ENCODE results near the gene RNU5B-1.
"Not testable (repeated sequence)": the region's sequence is repeated elsewhere in the genome, so short reads cannot be mapped to it uniquely, and the experiment has no call there.

Gene RNU5B-1
- total RNA-seq, result 1.4 to 2.7 (median 2.5) reads per million in 4 experiments

DNA sequence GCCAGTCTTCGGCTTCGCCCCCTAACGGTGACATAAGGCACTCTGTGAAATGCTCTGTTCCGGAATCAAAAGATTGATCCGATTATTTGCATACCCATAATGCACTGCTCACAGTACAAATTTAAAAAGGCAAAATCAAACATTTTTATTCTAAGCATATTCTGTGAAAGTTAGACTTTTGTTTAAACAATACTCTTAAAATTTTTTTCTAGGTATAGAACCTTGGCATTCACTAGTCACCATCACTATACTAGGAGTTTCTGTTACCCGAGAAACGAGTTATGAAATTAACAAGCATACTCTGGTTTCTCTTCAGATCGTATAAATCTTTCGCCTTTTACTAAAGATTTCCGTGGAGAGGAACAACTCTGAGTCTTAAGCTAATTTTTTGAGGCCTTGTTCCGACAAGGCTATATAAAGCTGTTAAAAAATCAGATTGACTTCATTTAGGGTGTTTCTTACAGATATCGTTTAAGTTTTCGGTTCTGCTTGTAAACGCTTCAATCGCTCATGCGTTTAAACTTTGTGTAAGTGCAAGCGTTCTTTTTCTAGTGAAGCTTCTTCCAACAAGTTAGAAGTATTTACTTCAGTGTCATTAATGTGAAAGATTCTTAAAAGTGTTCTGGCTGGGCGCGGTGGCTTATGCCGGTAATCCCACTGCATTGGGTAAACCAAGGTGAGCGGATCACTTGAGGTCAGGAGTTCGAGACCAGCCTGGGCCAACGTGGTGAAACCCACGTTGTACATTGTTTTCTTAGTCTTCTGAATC is at the start of gene RNU5B-1:
Gene RNU5B-1, plus strand, starts transcription at position 297 of the 769 bp plus-strand sequence.
- peak; percentile 49 for DNase-seq

DNA sequence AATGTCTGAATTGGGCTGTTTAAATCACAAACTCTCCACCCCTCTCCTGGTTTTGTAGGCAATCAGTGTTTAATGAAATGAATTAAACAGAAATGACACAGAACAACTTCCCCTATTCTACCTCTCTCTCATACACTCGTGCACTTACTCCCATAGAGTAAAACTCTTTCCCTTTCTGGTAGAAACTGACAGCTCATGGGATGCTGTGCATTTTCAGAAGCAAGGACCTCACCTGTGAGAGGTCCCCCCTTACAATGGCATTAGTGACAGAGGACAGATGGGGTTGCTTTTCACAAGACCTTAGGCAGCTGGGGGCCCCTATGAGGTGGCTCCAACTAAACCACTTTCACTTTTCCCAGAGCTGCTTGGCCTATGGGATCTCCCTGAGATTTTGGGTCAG is 49.7 kb upstream of the RNU5B-1 start:
- no peak for DNase-seq

DNA sequence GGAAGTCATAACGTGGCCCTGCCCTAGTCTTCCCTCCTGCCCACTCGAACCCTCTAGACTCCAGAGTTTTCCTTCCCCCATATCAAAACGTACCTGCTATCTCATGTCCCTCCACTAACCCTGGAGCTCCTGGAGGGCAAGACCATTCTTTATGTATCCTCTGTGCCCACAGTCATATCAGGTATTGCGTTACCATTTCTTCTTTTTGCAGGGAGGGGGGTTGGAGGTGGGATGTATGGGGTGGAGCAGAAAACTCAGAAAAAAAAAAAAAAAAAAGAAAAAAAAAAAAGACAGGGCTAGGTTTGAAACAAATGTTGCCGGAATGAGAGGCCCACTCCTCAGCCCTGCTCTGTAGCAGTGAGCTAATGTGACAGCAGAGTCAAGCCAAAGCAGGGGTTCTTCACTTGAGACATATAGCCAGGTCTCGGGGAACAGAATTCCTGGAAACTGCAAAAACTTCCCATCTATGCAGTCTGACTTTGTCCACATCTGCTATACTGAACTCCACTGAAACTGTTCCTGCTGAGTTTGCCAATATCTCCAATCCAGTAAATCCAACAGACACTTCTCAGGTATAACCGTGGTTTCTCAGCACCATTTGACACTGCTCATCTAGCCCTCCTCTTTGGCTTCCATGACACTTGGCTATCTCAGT is 48.9 kb upstream of the RNU5B-1 start:
- DNase-seq, result no peak

DNA sequence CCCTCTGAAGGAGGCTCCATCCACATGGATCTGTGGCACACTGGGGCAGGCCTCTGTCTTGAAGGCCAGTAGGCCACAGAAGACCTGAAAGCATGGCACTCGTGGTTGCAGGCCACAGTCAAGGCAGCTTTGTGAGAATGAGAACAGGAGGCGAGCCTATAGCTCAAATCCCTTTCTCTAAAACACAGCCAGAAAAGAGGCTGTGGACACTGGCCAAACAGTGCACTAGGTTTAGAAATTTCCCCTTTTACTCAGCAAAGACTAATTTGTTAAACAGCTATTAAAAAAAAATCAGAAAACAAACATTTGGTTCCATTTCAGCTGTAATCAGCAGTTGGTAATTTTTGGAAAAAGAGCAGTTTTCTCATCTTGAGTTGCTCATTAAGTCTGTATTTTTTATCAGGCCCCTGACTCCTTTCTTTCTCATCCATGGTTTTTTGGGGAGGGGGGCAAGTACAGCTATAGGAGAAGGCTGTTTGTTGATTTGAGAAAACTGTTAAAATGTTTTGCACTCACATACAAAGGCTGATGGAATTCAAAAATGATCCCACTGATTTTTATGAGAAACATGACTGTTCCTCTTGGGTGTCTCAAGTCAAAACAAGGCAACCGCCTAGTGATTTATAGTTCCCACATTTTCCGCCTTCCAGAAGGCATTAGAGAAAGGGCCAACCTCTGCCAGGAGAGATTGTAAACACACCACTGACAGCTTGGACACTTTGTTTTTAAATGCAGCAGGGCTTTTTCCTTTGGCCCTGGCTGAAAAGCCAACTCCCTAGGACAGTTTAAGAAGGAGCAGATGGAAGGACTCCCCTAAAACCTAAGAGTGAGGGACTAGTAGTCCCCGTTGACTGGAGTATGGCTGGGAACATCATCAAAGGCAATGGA is 45.9 kb upstream of the RNU5B-1 start:
- no peak for DNase-seq

DNA sequence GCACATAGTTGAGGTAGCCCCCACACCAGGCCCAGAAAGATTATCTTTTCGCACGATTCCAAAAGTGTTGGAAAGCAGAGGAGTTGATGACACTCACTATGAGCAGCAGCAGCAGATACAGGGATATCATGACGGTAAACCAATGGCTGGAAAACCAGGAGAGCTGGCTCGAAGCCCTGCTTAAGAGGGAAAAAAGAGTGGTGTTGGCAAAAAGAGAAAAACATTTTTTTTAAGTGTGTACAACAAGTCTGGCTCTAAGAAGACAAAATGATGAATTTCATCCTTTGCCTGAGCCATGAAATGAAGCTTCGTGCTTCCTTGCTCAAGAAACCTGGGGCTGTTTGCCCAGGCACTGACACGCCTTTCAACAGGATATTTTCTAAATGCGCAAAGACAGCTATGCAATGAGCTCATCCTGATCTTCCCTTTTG is 45.1 kb upstream of the RNU5B-1 start:
- DNase-seq, result no peak

DNA sequence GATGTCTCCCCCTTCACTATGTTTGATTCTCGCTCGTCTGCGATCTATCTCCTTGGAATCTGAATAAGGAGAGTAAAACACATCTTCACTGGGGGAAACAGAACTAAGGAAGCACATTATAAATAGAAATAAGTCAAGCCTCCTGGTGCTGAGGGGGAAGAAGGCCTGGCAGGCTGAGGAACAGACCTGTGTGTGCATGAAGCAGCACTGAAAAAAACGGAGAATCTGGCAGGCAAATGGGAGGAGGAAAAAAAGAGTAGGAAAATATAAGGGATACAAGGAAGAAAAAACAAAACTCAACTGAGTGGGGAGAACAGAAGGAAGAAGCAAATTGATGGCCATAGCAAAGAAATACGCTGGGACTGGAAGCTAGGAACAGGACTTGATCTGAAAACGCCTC is 43.5 kb upstream of the RNU5B-1 start:
- DNase-seq, result no peak

DNA sequence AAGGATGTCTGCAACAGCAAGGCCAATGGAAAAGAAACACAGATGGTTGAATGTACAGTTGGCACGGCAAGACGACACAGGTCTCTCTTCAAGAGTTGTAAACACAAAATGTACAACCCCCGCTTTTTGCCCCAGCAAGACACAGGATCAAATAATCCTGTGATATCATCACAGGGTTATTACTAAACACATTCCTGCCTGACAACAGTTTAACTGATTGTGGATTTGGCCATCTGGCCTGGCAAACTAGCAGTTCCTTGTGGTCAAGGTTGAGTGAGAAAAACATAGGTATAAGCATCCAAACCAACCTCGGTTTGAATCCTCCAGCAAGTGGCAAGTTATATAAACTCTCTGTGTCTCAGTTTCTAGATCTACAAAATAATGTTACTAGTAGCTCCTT is 41.2 kb upstream of the RNU5B-1 start:
- no peak for DNase-seq

DNA sequence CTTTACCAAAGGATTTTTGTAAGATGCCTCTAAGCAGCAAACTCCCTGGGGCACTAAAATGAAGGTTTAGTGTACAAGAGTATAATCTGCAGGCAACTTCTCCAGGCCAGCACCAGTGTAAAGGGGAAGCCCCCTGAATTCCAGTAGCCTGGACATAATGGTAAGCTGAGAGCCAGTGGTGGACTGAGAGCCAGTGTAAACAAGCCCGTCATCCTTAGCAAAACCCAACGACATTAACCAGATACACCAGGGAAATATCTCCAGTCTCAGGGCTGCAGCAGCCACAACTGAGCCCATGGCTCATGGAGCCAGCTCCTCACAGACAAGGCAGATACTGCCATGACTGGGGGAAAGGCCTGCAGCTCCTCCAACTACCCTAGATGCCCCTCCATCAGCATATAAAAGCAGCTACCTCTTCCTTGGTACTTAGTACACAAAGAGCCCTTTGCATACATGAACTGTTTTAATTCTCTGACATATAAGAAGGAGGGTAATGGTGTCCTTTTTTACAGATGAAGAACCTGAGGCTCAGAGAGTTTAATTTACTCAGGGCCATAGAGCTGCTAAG is 39.5 kb upstream of the RNU5B-1 start:
- DNase-seq, result no peak

DNA sequence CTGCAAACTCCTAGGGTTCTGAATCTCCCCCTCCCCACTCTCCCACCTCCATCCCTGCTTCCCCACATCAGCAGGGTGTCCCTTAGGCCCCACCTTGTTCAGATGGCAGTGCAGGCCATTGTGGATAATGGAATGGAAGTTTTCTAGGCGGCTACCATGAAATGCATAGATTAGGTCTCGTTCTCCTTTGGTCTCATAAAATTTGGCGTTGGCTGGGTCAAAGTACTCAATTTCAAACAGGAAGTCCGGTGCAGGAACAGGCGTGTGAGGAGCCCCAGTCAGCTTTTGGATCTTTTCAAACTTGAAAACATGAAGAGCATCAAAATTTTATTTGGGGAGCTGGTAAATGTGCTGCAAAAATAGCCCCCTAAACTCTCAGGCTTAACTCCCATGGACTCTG is 38.0 kb upstream of the RNU5B-1 start:
- DNase-seq, result no peak

DNA sequence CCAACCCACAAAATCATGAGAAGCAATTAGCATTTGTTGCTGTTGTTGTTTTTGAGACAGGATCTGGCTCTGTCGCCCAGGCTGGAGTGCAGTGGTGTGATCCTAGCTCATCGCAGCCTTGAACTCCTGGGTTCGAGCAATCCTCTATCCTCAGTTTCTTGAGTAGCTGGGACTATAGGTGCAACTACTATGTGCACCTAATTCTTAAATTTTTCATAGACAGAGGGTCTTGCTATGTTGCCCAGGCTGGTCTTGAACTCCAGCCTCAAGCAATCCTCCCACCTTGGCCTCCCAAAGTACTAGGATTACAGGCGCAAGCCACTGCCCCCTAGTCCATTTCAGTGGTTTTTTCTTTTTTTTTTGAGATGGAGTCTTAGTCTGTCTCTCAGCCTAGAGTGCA is 36.1 kb upstream of the RNU5B-1 start:
- DNase-seq, result no peak

DNA sequence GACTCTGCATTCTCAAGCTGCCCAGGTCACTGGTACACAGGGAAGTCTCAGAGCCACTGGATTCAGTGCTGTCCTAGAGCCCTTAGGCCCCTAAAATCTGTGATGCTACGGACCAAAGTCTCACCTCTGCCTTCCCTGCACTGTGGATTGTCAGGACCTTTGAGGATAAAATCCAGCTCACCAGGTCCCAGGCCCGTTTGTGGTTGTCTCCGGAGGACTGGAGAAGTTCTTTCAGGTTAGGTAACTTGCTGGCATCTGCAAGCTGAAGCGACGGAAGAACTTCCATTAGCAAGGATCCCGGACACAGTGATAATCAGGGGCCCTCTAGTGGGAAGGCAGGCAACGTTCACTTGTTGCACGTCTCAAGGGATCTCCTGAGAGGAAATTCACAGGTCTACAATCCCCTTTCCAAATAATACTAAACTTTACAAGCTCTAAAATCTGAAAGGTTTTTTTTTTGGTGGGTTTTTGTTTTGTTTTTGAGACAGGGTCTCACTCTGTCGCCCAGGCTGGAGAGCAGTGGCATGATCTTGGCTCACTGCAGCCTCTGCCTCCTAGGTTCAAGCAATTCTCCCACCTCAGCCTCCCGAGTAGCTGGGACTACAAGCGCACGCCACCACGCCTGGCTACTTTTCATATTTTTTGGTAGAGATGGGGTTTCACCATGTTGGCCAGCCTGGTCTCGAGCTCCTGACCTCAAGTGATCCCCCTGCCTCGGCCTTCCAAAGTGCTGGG is 33.5 kb upstream of the RNU5B-1 start:
- not testable (repeated sequence) for DNase-seq

DNA sequence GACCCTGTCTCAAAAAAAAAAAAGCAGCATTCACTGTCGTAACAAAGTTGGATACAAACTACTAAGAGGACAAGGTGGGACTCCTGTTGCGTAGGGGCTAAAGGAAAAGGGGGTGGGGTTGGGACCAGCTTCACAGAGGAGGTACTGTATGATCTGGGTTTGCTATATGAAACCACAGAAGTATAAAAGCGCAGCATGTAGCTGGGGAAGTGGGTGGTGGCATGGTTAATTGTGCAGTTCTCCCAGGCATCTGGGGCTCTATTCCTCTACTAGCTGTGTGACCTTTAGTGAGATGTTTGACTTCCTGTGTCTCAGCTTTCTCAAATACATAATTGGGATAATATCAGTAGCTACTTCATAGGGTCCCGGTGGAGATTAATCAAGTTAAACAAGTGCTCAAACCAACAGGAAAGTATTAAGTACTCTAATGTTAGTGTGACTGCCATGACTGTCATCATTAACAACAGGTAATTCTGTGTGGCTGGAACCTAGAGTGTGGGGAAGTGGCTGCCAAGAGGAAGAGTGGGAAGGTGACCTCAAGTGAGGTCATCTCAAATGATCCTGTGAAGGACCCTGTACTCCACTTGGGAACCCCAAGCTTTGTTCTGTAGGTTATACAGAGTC is 29.3 kb upstream of the RNU5B-1 start:
- DNase-seq, result no peak

DNA sequence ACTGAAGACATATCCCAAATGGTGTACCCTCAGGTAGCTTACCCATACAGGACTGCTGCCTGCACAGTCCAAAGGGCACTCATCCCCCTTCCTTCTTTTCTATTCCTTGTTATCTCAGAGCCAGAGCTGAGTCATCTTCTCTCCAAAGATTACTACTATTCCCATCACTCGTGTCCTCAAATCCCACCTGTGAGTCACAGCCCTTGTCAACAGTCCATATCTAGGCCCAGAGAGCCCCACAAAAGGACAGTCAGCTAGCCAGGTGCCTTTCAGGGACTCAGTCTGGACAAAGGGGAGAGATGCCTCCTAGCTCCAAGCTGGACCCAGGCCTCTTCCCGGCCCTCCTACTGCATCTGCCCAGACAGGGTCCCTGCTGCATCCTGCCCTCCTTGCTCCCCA is 28.8 kb upstream of the RNU5B-1 start:
- DNase-seq, result no peak

DNA sequence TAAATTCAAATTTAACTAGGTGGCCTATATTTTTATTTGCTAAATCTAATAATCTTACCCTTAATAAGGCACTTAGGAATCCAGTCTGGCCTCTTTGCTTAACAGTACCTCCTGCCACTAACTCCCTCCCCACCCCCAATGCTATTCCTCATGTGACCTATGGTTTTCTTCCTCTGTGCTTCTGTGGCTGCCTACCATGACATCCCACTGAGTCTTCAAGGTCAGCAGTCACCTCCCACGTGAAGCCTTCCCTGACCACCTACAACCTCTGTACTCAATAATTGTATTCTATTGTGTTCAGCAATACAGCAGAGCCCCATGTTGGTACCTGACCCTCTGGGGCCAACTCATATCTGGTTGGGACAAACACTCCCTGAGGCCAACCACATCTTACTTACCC is 27.5 kb upstream of the RNU5B-1 start:
- no peak for DNase-seq

DNA sequence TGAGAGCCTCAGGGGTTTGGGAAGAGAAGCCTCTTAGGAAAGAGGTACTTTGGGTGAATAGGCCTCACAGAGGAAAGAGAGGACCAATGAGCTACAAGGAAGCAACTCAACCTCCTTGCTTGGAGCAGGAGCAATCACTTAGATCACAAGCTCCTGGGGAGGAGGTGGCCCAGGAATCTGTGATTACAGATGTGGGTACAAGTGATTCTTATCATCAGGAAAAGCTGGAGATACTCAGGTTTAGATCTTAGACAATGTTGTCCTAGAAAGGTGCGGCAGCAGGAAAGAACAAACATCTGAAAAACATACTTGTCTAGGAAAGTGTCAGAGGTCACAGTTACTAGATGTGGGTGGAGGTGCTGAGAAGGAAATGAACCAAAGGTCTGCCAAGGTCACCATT is 26.0 kb upstream of the RNU5B-1 start:
- DNase-seq, result no peak

DNA sequence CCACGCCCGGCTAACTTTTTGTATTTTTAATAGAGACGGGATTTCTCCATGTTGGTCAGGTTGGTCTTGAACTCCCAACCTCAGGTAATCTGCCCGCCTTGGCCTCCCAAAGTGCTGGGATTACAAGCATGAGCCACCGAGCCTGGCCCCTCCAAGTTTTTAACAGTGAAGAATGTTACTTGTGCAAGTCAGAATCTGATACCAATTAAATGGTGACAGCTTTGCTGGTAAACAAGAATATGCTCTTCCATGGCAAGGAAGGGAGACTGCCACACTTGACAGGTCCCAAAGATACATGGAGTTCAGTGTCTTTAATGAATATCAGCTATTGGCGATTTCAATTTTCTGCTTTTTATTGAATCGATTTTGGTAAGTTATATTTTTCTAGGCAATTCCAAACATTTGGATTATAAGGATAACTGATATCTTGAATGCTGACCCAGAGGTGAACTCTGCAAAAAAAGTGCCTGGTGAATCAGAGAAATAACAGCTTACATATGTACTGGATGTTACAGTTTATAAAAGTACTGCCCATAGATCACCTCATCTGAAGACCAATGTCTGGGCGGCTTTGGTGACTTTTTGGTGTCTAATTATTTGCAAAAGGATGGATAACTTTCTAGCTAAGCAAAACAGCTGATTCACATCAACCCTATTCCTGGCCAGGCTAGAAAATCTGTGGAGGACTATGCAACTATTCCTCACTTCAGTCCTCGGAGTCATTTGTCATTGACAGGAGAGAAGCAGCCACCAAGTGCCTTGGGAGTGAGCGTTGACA is 19.0 kb upstream of the RNU5B-1 start:
- DNase-seq, result no peak

DNA sequence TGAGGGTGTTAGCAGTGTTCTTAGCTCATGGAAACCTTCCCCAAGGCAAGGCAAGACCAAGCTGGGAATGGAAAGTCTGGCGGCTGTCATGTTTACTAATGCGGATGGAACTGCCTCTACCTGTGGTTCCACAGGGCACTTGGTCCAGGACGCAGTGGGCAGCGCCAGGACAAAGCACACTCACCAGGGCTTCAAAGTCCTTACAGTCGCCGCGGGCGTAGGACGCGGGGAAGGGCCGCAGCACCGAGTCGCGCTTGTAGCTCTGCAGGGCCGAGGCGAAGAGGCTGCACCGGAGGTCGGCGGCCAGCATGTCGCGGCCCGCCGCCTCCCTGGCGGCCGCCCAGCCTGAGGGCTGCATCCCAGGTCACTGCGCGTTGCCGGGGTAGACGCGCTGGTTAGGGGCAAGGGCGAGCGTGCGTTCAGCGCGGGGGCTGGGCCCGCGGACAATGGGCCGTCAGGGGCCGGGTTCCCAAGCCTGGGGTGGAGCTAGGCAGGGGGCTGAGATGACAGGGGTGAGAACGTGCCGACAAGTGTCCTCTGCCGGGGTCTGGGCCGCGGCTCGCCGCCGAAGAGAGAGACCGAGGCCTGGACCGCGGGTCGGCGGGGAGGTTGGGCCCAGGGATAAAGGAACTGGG is 18.3 kb upstream of the RNU5B-1 start:
- no peak for DNase-seq

DNA sequence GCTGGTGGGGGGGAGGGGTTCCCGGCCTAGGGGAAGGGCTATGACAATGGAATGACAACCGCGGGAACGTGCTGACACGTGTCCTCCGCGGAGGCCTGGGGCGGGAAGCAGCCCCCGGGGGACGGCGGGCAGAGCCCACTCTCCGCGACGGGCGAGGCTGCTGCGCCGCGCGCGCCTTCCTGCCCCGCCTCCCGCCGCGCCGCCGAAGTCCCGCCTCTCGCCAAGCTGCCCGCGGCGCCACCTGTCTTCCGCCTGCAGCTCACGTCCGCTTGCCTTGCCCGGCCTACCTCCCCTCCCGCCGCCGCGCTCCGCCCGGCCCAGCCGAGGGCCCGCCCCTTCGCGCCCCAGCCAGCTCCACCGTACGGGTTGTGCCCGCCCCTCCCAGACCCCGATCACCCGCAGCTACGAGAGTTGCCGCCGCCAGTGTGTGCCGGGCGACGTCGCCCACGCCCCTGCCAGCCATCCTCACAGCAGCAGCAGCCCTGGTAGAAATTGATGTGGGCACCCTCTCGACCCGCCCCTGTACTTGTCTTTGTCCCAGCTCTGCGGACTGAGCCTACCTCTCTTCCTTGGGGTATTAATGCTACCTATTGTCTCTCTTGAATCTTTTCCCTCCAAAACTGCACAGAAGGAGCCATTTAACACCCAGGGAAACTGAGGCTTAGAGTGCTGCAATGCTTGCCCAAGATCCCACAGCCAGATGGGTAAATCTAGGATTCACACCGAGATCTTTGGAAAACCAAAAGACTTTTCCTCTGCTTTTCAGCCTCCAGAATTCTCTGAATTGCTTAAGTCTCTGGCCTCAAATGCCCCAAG is 17.6 kb upstream of the RNU5B-1 start, which contains the start of gene PARP16:
Gene PARP16, minus strand, starts transcription at position 180 of the 816 bp plus-strand sequence. CDS start 457 bp downstream, outside the sequence.
- peak; percentile 85 for DNase-seq

DNA sequence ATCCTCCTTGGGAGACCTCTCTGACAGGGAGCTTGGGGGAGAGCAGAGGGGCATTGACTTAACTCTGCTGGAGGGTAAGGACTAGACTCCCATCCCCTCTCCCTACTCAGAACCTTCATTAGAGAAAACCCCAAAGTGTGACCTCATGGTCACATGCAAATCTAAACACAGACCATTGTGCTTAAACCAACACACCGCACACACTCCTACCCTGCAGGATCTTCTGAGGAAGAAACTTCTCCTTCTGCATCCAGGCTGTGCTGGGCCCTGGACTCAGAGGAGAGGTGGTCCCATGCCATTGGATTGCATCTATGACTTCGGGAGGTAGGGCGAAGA is 17.0 kb upstream of the RNU5B-1 start:
- no peak for DNase-seq

All from effector CD8-positive, alpha-beta T cell (primary cell).